ENCODE data around the gene RNF187. TPM values are rescaled to one million over a fixed set of nuclear protein-coding genes. Genes with fewer than 3 reads are reported as not detected.

RNF187 gene
- total RNA-seq, 1 experiment from 2014 or later, result 141 TPM

DNA sequence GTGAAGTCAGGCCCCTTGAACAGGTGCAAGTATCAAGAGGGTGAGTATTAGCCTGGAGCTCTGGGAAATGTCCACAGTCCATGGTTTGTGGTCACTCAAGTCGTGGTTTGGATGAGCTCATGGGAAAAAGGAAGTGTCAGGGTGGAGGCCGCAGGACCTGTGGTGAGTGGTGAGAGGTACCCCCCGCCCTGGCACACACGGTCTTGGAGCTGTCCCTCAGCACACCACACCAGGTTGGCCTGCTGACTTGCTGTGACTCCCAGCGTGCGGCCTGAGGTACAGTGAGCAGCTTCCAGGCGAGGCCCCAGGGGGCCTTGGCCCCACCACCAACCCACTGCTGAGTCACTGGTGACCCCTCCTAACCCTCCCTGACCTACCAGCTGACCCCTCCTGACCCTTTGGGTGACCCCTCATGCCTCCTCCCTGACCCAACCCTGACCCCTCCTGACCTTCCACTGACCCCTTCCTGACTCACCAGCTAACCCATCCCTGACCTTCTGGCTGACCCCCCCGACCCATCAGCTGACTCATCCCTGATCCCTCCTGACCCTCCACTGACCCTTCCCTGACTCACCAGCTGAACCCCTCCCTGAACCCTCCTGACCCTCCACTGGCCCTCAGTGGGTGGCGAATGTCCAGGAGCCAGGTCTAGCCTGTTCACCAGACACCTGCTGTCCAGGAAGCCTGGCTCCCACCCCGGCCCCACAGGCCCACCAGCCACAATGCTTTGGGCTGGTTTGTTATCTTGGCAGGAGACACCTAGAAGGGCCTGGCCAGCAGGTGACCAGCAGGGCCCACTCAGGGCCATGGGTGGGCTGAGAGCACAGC, 34.8 kb upstream of the RNF187 start (continued):
- TF ChIP-seq, protein P1, sequence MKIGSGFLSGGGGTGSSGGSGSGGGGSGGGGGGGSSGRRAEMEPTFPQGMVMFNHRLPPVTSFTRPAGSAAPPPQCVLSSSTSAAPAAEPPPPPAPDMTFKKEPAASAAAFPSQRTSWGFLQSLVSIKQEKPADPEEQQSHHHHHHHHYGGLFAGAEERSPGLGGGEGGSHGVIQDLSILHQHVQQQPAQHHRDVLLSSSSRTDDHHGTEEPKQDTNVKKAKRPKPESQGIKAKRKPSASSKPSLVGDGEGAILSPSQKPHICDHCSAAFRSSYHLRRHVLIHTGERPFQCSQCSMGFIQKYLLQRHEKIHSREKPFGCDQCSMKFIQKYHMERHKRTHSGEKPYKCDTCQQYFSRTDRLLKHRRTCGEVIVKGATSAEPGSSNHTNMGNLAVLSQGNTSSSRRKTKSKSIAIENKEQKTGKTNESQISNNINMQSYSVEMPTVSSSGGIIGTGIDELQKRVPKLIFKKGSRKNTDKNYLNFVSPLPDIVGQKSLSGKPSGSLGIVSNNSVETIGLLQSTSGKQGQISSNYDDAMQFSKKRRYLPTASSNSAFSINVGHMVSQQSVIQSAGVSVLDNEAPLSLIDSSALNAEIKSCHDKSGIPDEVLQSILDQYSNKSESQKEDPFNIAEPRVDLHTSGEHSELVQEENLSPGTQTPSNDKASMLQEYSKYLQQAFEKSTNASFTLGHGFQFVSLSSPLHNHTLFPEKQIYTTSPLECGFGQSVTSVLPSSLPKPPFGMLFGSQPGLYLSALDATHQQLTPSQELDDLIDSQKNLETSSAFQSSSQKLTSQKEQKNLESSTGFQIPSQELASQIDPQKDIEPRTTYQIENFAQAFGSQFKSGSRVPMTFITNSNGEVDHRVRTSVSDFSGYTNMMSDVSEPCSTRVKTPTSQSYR (CRISPR knock-in tag; IDR thresholded peaks at IDR 0.05), result no peak
- TF ChIP-seq SOX15 (CRISPR knock-in tag; IDR thresholded peaks at IDR 0.05) (no peak), GABPB1 (CRISPR knock-in tag; IDR thresholded peaks at IDR 0.05) (no peak), ZBTB21 (CRISPR knock-in tag; IDR thresholded peaks at IDR 0.05; ENCODE audit: borderline replicate concordance) (no peak), TP53 (CRISPR knock-in tag; IDR thresholded peaks at IDR 0.05) (no peak), GRHL2 (CRISPR knock-in tag; IDR thresholded peaks at IDR 0.05; ENCODE audit: insufficient replicate concordance, severe bottlenecking) (no peak)
- TF ChIP-seq, protein P2, sequence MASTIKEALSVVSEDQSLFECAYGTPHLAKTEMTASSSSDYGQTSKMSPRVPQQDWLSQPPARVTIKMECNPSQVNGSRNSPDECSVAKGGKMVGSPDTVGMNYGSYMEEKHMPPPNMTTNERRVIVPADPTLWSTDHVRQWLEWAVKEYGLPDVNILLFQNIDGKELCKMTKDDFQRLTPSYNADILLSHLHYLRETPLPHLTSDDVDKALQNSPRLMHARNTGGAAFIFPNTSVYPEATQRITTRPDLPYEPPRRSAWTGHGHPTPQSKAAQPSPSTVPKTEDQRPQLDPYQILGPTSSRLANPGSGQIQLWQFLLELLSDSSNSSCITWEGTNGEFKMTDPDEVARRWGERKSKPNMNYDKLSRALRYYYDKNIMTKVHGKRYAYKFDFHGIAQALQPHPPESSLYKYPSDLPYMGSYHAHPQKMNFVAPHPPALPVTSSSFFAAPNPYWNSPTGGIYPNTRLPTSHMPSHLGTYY (CRISPR knock-in tag; IDR thresholded peaks at IDR 0.05), result no peak
- TF ChIP-seq, protein P3, sequence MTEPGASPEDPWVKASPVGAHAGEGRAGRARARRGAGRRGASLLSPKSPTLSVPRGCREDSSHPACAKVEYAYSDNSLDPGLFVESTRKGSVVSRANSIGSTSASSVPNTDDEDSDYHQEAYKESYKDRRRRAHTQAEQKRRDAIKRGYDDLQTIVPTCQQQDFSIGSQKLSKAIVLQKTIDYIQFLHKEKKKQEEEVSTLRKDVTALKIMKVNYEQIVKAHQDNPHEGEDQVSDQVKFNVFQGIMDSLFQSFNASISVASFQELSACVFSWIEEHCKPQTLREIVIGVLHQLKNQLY (CRISPR knock-in tag; IDR thresholded peaks at IDR 0.05), result no peak
- TF ChIP-seq, protein P4, sequence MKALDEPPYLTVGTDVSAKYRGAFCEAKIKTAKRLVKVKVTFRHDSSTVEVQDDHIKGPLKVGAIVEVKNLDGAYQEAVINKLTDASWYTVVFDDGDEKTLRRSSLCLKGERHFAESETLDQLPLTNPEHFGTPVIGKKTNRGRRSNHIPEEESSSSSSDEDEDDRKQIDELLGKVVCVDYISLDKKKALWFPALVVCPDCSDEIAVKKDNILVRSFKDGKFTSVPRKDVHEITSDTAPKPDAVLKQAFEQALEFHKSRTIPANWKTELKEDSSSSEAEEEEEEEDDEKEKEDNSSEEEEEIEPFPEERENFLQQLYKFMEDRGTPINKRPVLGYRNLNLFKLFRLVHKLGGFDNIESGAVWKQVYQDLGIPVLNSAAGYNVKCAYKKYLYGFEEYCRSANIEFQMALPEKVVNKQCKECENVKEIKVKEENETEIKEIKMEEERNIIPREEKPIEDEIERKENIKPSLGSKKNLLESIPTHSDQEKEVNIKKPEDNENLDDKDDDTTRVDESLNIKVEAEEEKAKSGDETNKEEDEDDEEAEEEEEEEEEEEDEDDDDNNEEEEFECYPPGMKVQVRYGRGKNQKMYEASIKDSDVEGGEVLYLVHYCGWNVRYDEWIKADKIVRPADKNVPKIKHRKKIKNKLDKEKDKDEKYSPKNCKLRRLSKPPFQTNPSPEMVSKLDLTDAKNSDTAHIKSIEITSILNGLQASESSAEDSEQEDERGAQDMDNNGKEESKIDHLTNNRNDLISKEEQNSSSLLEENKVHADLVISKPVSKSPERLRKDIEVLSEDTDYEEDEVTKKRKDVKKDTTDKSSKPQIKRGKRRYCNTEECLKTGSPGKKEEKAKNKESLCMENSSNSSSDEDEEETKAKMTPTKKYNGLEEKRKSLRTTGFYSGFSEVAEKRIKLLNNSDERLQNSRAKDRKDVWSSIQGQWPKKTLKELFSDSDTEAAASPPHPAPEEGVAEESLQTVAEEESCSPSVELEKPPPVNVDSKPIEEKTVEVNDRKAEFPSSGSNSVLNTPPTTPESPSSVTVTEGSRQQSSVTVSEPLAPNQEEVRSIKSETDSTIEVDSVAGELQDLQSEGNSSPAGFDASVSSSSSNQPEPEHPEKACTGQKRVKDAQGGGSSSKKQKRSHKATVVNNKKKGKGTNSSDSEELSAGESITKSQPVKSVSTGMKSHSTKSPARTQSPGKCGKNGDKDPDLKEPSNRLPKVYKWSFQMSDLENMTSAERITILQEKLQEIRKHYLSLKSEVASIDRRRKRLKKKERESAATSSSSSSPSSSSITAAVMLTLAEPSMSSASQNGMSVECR (CRISPR knock-in tag; IDR thresholded peaks at IDR 0.05; ENCODE audit: borderline replicate concordance), result no peak

DNA sequence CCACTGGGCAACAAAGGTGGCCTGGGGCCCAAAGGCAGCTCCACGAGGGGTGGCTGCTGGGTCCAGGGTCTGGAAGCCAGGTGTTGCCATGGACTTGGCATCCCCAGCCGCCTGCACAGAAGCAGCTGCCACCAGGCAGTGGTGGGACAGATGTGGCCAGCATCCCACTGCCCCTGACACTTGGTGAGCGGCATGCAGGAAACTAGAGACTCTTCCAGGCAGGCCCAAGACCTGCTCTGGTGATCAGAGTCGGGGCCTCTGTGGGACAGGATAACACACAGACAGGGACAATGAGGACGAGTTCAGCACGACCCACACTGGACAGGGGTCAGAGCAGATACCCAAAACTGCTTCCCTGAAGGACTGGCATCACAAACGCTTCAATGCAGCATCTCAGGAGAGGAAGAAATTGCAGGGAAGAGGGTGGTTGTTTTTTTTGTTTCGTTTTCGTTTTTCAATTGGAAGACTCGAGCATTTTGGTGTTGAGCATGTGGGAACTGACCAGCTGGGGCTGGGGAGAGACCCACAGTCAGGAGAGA, 34.1 kb upstream of the RNF187 start:
- TF ChIP-seq ESRRA (CRISPR knock-in tag; IDR thresholded peaks at IDR 0.05; ENCODE audit: borderline replicate concordance), result no peak
- Mint-ChIP-seq H3K27ac (no peak overlapping the region), H3K27me3 (ENCODE audit: low read depth) (peaks cover 7% of the 10 kb centered on the region), H3K9me3 (no peaks in the 10 kb centered on the region), H3K36me3 (peaks cover 3% of the 10 kb centered on the region; the same call in 1 of the 2 replicates), H3K4me1 (peaks cover 16% of the 10 kb centered on the region), H3K4me3 (no peak overlapping the region)
- CTCF ChIA-PET, result interaction anchor here (1.4 kb wide), 1 partner anchor 11 kb away, joined by 4 read pairs; no protein-coding TSS in a partner anchor
- no peak for ATAC-seq
- POLR2A ChIA-PET, result interaction anchor here (0.5 to 1.4 kb wide), 3 partner anchors 11 to 47 kb away, joined by 4 to 8 read pairs (median 6); no protein-coding TSS in a partner anchor
- DNase-seq (ENCODE audit: low spot score), result no peak

DNA sequence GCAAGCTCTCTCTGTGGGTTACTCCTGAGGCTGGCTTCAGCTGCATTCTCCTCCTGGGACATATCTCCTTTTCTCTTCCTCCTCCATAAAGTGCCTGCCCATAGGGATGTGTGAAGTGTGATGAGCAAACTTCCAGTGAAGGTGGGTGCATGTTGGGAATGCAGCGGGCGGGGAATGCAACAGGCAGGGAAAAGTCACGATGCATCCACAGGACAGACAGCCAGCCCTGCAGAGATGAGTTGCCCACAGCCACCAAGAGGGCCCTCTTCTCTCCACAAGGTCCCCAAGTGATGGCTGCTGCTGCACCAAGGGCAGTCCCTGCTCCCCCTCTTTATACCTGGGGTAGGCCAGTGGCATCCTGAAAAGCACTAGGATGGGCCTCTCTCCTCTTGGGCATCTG, 33.6 kb upstream of the RNF187 start:
- Mint-ChIP-seq H3K36me3 (peaks cover 3% of the 10 kb centered on the region; the same call in 1 of the 2 replicates), H3K27me3 (ENCODE audit: low read depth) (peaks cover 5% of the 10 kb centered on the region), H3K9me3 (no peaks in the 10 kb centered on the region), H3K27ac (no peak overlapping the region), H3K4me1 (peaks cover 14% of the 10 kb centered on the region), H3K4me3 (no peak overlapping the region)
- POLR2A ChIA-PET, result interaction anchor here (1.1 to 1.4 kb wide), 2 partner anchors 10 to 48 kb away, joined by 4 to 6 read pairs; no protein-coding TSS in a partner anchor
- DNase-seq (ENCODE audit: low spot score) (no peak), ATAC-seq (no peak)
- CTCF ChIA-PET, result interaction anchor here (1.4 kb wide), 1 partner anchor 11 kb away, joined by 4 read pairs; no protein-coding TSS in a partner anchor
- TF ChIP-seq, protein P5, sequence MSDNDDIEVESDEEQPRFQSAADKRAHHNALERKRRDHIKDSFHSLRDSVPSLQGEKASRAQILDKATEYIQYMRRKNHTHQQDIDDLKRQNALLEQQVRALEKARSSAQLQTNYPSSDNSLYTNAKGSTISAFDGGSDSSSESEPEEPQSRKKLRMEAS (CRISPR knock-in tag; IDR thresholded peaks at IDR 0.05), result no peak
- TF ChIP-seq NFYB (CRISPR knock-in tag; conservative IDR thresholded peaks at IDR 0.05; ENCODE audit: low read depth) (no peak), MXD4 (CRISPR knock-in tag; IDR thresholded peaks at IDR 0.05; ENCODE audit: borderline replicate concordance) (no peak), SMAD4 (CRISPR knock-in tag; IDR thresholded peaks at IDR 0.05) (no peak), ZNF423 (CRISPR knock-in tag; IDR thresholded peaks at IDR 0.05) (no peak)
- TF ChIP-seq, protein P3 (CRISPR knock-in tag; IDR thresholded peaks at IDR 0.05), result no peak
- TF ChIP-seq, protein P4 (CRISPR knock-in tag; IDR thresholded peaks at IDR 0.05; ENCODE audit: borderline replicate concordance), result no peak

Data from WTC11 (cell line).